Panc1 (cell line): Measurements from ENCODE around the gene PDE6A.

Source experiments
- POLR2AphosphoS5 ChIP-seq: IDR thresholded peaks from 2 replicates; pipeline ENCODE4 v1.6.1; 2012; ENCODE audit warnings: mild to moderate bottlenecking, low read depth, low read length, moderate library complexity
- REST ChIP-seq, 2 experiments: IDR thresholded peaks; 2 replicates each; pipeline ENCODE4 v1.6.1; 2011 to 2012; ENCODE audit warnings: low read depth in 2 of 2, control low read depth in 1 of 2, low read length in 1 of 2, mild to moderate bottlenecking in 1 of 2, moderate library complexity in 1 of 2; ENCODE audit not compliant: insufficient read depth in 1 of 2
- SIN3A ChIP-seq: IDR thresholded peaks from 2 replicates; pipeline ENCODE4 v1.6.1; 2012; ENCODE audit warnings: low read depth, mild to moderate bottlenecking, low read length, moderate library complexity, borderline replicate concordance; ENCODE audit not compliant: insufficient read depth
- TF ChIP-seq, protein P1 (sequence below): fragments of 450-650 bp; IDR thresholded peaks from 2 replicates; pipeline ENCODE4 v1.5.1; 2017; ENCODE audit warnings: mild to moderate bottlenecking

GRCh38 chr5:149930043-149930748 lies 14.4 kb downstream of the PDE6A start:
- TF ChIP-seq, protein P1, sequence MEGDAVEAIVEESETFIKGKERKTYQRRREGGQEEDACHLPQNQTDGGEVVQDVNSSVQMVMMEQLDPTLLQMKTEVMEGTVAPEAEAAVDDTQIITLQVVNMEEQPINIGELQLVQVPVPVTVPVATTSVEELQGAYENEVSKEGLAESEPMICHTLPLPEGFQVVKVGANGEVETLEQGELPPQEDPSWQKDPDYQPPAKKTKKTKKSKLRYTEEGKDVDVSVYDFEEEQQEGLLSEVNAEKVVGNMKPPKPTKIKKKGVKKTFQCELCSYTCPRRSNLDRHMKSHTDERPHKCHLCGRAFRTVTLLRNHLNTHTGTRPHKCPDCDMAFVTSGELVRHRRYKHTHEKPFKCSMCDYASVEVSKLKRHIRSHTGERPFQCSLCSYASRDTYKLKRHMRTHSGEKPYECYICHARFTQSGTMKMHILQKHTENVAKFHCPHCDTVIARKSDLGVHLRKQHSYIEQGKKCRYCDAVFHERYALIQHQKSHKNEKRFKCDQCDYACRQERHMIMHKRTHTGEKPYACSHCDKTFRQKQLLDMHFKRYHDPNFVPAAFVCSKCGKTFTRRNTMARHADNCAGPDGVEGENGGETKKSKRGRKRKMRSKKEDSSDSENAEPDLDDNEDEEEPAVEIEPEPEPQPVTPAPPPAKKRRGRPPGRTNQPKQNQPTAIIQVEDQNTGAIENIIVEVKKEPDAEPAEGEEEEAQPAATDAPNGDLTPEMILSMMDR = no peak
- TF ChIP-seq POLR2AphosphoS5 = no peak
- TF ChIP-seq SIN3A = no peak
- TF ChIP-seq REST (IDR thresholded peaks at IDR 0.05; ENCODE audit: insufficient read depth in 1 of 2, low read depth in 2 of 2, low read length in 1 of 2) = no peak
